ENCODE data around the gene CPPED1. TPM values are rescaled to one million over a fixed set of nuclear protein-coding genes. Genes with fewer than 3 reads are reported as not detected.

Gene CPPED1
- total and polyA plus RNA-seq, 7 donors: 9.5 to 23.8 (median 11.1) TPM

DNA sequence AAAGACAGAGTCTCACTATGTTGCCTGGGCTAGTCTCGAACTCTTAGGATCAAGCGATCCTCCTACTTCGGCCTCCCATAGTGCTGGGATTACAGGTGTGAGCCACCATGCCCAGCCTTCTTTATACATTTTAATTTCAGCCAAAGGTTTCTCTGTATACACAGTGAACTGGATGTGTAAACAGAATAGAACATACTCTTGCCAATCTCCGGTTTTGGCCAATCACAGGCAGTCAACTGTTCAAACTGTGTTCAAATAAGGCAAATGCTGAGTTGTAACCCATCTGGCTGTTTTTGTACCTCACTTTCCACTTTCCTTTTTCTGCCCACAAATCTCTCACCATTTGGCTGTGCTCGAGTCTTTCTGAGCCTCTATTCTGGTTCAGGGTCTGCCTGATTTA lies 108.2 kb downstream of the CPPED1 start:
- H3K4me3 ChIP-seq: no peak overlapping the region
- no peaks in the 10 kb centered on the region for H3K36me3 ChIP-seq
- intact Hi-C loops (cut with DNase I): no loop called here
- DNase-seq: no peak
- no peaks in the 10 kb centered on the region for H3K4me1 ChIP-seq
- no peak for TF ChIP-seq EP300 (IDR thresholded peaks at IDR 0.05)
- no peak for TF ChIP-seq POLR2A (IDR thresholded peaks at IDR 0.05)
- no peak for TF ChIP-seq POLR2AphosphoS5 (IDR thresholded peaks at IDR 0.05)
- WGBS, 2 donors: 92 to 94% methylated on average over 5 of the region's 5 CpGs
- H3K27ac ChIP-seq: no peak overlapping the region
- no peaks in the 10 kb centered on the region for H3K9me3 ChIP-seq
- no peaks in the 10 kb centered on the region for H3K27me3 ChIP-seq

GRCh38 chr16:12690024-12690423 lies 113.7 kb downstream of the CPPED1 start:
- TF ChIP-seq CTCF (IDR thresholded peaks at IDR 0.05): no peak
- no peak for TF ChIP-seq POLR2AphosphoS5 (IDR thresholded peaks at IDR 0.05)
- TF ChIP-seq EP300 (IDR thresholded peaks at IDR 0.05): no peak
- no peak for TF ChIP-seq POLR2A (IDR thresholded peaks at IDR 0.05)
- Histone ChIP-seq H3K9me3 (no peaks in the 10 kb centered on the region), H3K4me1 (no peaks in the 10 kb centered on the region), H3K27me3 (no peaks in the 10 kb centered on the region), H3K36me3 (no peaks in the 10 kb centered on the region), H3K4me3 (no peak overlapping the region), H3K27ac (no peak overlapping the region)
- intact Hi-C loops (cut with DNase I): no loop called here
- no peak for DNase-seq
- WGBS, 2 donors: 87 to 96% methylated on average over 5 of the region's 5 CpGs

- WGBS, 2 donors: 69 to 89% methylated on average over 6 of the region's 6 CpGs
Observed at GRCh38 chr16:12688951-12689850, 114.5 kb downstream of the CPPED1 start.

GRCh38 chr16:12685806-12686205 lies 117.9 kb downstream of the CPPED1 start:
- Histone ChIP-seq H3K27me3 (no peaks in the 10 kb centered on the region), H3K4me1 (no peaks in the 10 kb centered on the region), H3K36me3 (no peaks in the 10 kb centered on the region), H3K4me3 (no peak overlapping the region), H3K27ac (no peak overlapping the region), H3K9me3 (no peaks in the 10 kb centered on the region)
- no peak for TF ChIP-seq EP300 (IDR thresholded peaks at IDR 0.05)
- 61 to 79% methylated on average over 5 of the region's 5 CpGs for WGBS, 2 donors
- DNase-seq: no peak
- intact Hi-C loops (cut with DNase I): no loop called here

More at GRCh38 chr16:12688951-12689850, 114.5 kb downstream of the CPPED1 start:
- H3K9me3 ChIP-seq: no peaks in the 10 kb centered on the region
- intact Hi-C loops (cut with DNase I): no loop called here
- H3K4me1 ChIP-seq: no peaks in the 10 kb centered on the region
- no peaks in the 10 kb centered on the region for H3K36me3 ChIP-seq
- TF ChIP-seq POLR2AphosphoS5 (IDR thresholded peaks at IDR 0.05) (no peak), POLR2A (IDR thresholded peaks at IDR 0.05) (no peak), EP300 (IDR thresholded peaks at IDR 0.05) (no peak), CTCF (IDR thresholded peaks at IDR 0.05) (no peak)
- H3K27me3 ChIP-seq: no peaks in the 10 kb centered on the region
- DNase-seq: no peak
- H3K4me3 ChIP-seq: no peak overlapping the region
- no peak overlapping the region for H3K27ac ChIP-seq

- H3K27me3 ChIP-seq: no peaks in the 10 kb centered on the region
Observed at GRCh38 chr16:12682432-12683165, 121.1 kb downstream of the CPPED1 start.

More at GRCh38 chr16:12682432-12683165, 121.1 kb downstream of the CPPED1 start:
- intact Hi-C loops (cut with DNase I): no loop called here
- Histone ChIP-seq H3K4me3 (no peak overlapping the region), H3K9me3 (peaks cover 0 to 6% (median 0%) of the 10 kb centered on the region in 4 donors), H3K4me1 (no peaks in the 10 kb centered on the region), H3K36me3 (no peaks in the 10 kb centered on the region), H3K27ac (no peak overlapping the region)
- TF ChIP-seq EP300 (IDR thresholded peaks at IDR 0.05): no peak
- TF ChIP-seq CTCF (IDR thresholded peaks at IDR 0.05): no peak
- no peak for TF ChIP-seq POLR2AphosphoS5 (IDR thresholded peaks at IDR 0.05)
- no peak for TF ChIP-seq POLR2A (IDR thresholded peaks at IDR 0.05)
- no peak for DNase-seq
- WGBS, 2 donors: 90 to 94% methylated on average over 11 of the region's 11 CpGs

Measured in sigmoid colon (tissue), 7 donors.